MM.1S (cell line): ENCODE results near the gene FBP2.

Source experiments
- DNase-seq: peaks from one replicate; pipeline ENCODE4 v3.0.0-alpha.2; 2015
- H2AFZ ChIP-seq: fragments of 300-600 bp; sonication (generic); 2 replicates; pipeline ENCODE4 v1.6.0; 2016; ENCODE audit warnings: antibody characterized with exemption, low read length
- H3F3A ChIP-seq: fragments of 300-600 bp; sonication (generic); 2 replicates; pipeline ENCODE4 v1.6.1; 2016; ENCODE audit warnings: mild to moderate bottlenecking, antibody characterized with exemption, low read length, moderate library complexity, mixed read lengths; ENCODE audit not compliant: insufficient read depth
- H3K27ac ChIP-seq: fragments of 300-600 bp; sonication (generic); 2 replicates; pipeline ENCODE4 v1.5.1; 2016; ENCODE audit warnings: mild to moderate bottlenecking, low read length
- H3K27me3 ChIP-seq: fragments of 300-600 bp; sonication (generic); replicated peaks from 2 replicates; pipeline ENCODE4 v1.6.0; 2016; ENCODE audit warnings: low read length; ENCODE audit not compliant: insufficient read depth
- H3K36me3 ChIP-seq: fragments of 300-600 bp; sonication (generic); replicated peaks from 2 replicates; pipeline ENCODE4 v1.6.1; 2016; ENCODE audit warnings: mild to moderate bottlenecking, low read length, mixed read lengths; ENCODE audit not compliant: insufficient read depth
- H3K4me1 ChIP-seq: fragments of 300-600 bp; sonication (generic); 2 replicates; pipeline ENCODE4 v1.6.1; 2016; ENCODE audit warnings: low read length, mixed read lengths
- H3K4me2 ChIP-seq: fragments of 300-600 bp; sonication (generic); 2 replicates; pipeline ENCODE4 v1.6.0; 2016; ENCODE audit warnings: low read depth, low read length
- H3K4me3 ChIP-seq: fragments of 300-600 bp; sonication (generic); 2 replicates; pipeline ENCODE4 v1.5.1; 2016; ENCODE audit warnings: low read length, mixed read lengths
- H3K79me2 ChIP-seq: fragments of 300-600 bp; sonication (generic); 2 replicates; pipeline ENCODE4 v1.6.1; 2016; ENCODE audit warnings: mixed run types, low read length, mixed read lengths
- H3K9ac ChIP-seq: fragments of 300-600 bp; sonication (generic); 2 replicates; pipeline ENCODE4 v1.6.1; 2016; ENCODE audit warnings: low read length, mixed read lengths
- H3K9me2 ChIP-seq: fragments of 300-600 bp; sonication (generic); replicated peaks from 2 replicates; pipeline ENCODE4 v1.6.1; 2016; ENCODE audit warnings: mild to moderate bottlenecking, low read length, mixed read lengths; ENCODE audit not compliant: insufficient read depth
- H3K9me3 ChIP-seq: fragments of 300-600 bp; sonication (generic); replicated peaks from 2 replicates; pipeline ENCODE4 v1.6.1; 2016; ENCODE audit warnings: mild to moderate bottlenecking, low read length, mixed read lengths; ENCODE audit not compliant: insufficient read depth
- H4K20me1 ChIP-seq: fragments of 300-600 bp; sonication (generic); 2 replicates; pipeline ENCODE4 v1.6.1; 2016; ENCODE audit warnings: mild to moderate bottlenecking, low read length, moderate library complexity, mixed read lengths; ENCODE audit not compliant: insufficient read depth
- CTCF ChIP-seq: fragments of 300-600 bp; sonication (generic); IDR thresholded peaks from 2 replicates; pipeline ENCODE4 v1.5.1; 2016; ENCODE audit warnings: antibody characterized with exemption, low read length, mixed read lengths
- EZH2 ChIP-seq: fragments of 300-600 bp; sonication (generic); optimal IDR thresholded peaks from 2 replicates; pipeline ENCODE3; 2017; ENCODE audit warnings: low read depth, mild to moderate bottlenecking, antibody characterized with exemption, low read length, mixed read lengths
- EZH2phosphoT487 ChIP-seq: fragments of 300-600 bp; sonication (generic); IDR thresholded peaks from 2 replicates; pipeline ENCODE4 v1.6.1; 2018; ENCODE audit warnings: antibody characterized with exemption, low read length

FBP2 gene

GRCh38 chr9:94526951-94527350, 66.7 kb downstream of the FBP2 start:
- no peaks in the 10 kb centered on the region for H3K9me3 ChIP-seq
- no peak overlapping the region for H3K9ac ChIP-seq
- H3F3A ChIP-seq, result no peaks in the 10 kb centered on the region
- no peak for DNase-seq
- no peaks in the 10 kb centered on the region for H3K9me2 ChIP-seq
- no peaks in the 10 kb centered on the region for H4K20me1 ChIP-seq
- no peaks in the 10 kb centered on the region for H3K36me3 ChIP-seq
- no peaks in the 10 kb centered on the region for H3K79me2 ChIP-seq
- no peak overlapping the region for H2AFZ ChIP-seq
- H3K4me3 ChIP-seq, result no peak overlapping the region
- H3K27me3 ChIP-seq, result no peaks in the 10 kb centered on the region
- no peak overlapping the region for H3K27ac ChIP-seq
- TF ChIP-seq CTCF (no peak), EZH2phosphoT487 (no peak), EZH2 (no peak)
- no peak overlapping the region for H3K4me2 ChIP-seq
- H3K4me1 ChIP-seq, result no peaks in the 10 kb centered on the region

- H3K79me2 ChIP-seq, result no peaks in the 10 kb centered on the region
- H3K9ac ChIP-seq, result no peak overlapping the region
- no peaks in the 10 kb centered on the region for H3K9me3 ChIP-seq
- no peak overlapping the region for H2AFZ ChIP-seq
- H3F3A ChIP-seq, result no peaks in the 10 kb centered on the region
- no peak overlapping the region for H3K27ac ChIP-seq
- no peaks in the 10 kb centered on the region for H3K36me3 ChIP-seq
- no peak overlapping the region for H3K4me2 ChIP-seq
- no peak overlapping the region for H3K4me3 ChIP-seq
- DNase-seq, result no peak
- TF ChIP-seq EZH2 (no peak), EZH2phosphoT487 (no peak), CTCF (no peak)
- H3K4me1 ChIP-seq, result no peaks in the 10 kb centered on the region
- no peaks in the 10 kb centered on the region for H3K27me3 ChIP-seq
- no peaks in the 10 kb centered on the region for H4K20me1 ChIP-seq
- H3K9me2 ChIP-seq, result no peaks in the 10 kb centered on the region
These were observed 67.4 kb downstream of the FBP2 start for GRCh38 chr9:94526271-94526670.

GRCh38 chr9:94525396-94526035, 68.1 kb downstream of the FBP2 start:
- no peak for TF ChIP-seq CTCF
- no peak for TF ChIP-seq EZH2
- TF ChIP-seq EZH2phosphoT487, result no peak
- no peaks in the 10 kb centered on the region for H3K4me1 ChIP-seq
- DNase-seq, result no peak

More at GRCh38 chr9:94525396-94526035, 68.1 kb downstream of the FBP2 start:
- H3K9ac ChIP-seq, result no peak overlapping the region
- no peak overlapping the region for H3K4me2 ChIP-seq
- no peaks in the 10 kb centered on the region for H3K27me3 ChIP-seq
- H3K36me3 ChIP-seq, result no peaks in the 10 kb centered on the region
- no peak overlapping the region for H3K4me3 ChIP-seq
- no peak overlapping the region for H3K27ac ChIP-seq
- H3K9me3 ChIP-seq, result no peaks in the 10 kb centered on the region
- no peaks in the 10 kb centered on the region for H3F3A ChIP-seq
- no peak overlapping the region for H2AFZ ChIP-seq
- H3K9me2 ChIP-seq, result no peaks in the 10 kb centered on the region
- H4K20me1 ChIP-seq, result no peaks in the 10 kb centered on the region
- H3K79me2 ChIP-seq, result no peaks in the 10 kb centered on the region
